HepG2 (cell line): ENCODE measurements around the gene POLR1H. TPM values are rescaled to one million over a fixed set of nuclear protein-coding genes. Genes with fewer than 3 reads are reported as not detected.

Experiments used
- CHD2 ChIP-seq: IDR thresholded peaks from 2 replicates; pipeline ENCODE4 v1.6.1; 2011; ENCODE audit warnings: low read depth, low read length, improper control_type of control experiment
- FLYWCH1 ChIP-seq: sonication (generic); formaldehyde crosslinking; IDR thresholded peaks from 2 replicates; pipeline ENCODE4 v1.8.1; 2023; ENCODE audit warnings: mild to moderate bottlenecking, missing genetic modification reagents
- HOXA3 ChIP-seq: sonication (generic); formaldehyde crosslinking; IDR thresholded peaks from 2 replicates; pipeline ENCODE4 v1.5.0; 2020; ENCODE audit warnings: missing genetic modification reagents
- KLF9 ChIP-seq: IDR thresholded peaks from 2 replicates; pipeline ENCODE4 v1.6.1; 2016; ENCODE audit warnings: low read depth
- MBNL3 ChIP-seq: fragments of 250-450 bp; sonication (Bioruptor Pico); conservative IDR thresholded peaks from 2 replicates; pipeline ENCODE4 v1.8.0; 2022; ENCODE audit warnings: mild to moderate bottlenecking, inconsistent platforms
- MXD4 ChIP-seq: IDR thresholded peaks from 2 replicates; pipeline ENCODE4 v1.6.1; 2016; ENCODE audit warnings: mild to moderate bottlenecking, missing biosample characterization, missing genetic modification reagents
- RXRA ChIP-seq: sonication (generic); formaldehyde crosslinking; IDR thresholded peaks from 2 replicates; pipeline ENCODE4 v1.5.1; 2020; ENCODE audit warnings: missing genetic modification reagents
- TAF1 ChIP-seq: sonication (generic); formaldehyde crosslinking; IDR thresholded peaks from 2 replicates; pipeline ENCODE4 v1.4.0; 2020; ENCODE audit warnings: missing genetic modification reagents
- TAF15 ChIP-seq: fragments of 200-400 bp; formaldehyde crosslinking; IDR thresholded peaks from one replicate; pipeline ENCODE4 v1.6.1; 2018; ENCODE audit warnings: mild to moderate bottlenecking, low read depth, low read length; ENCODE audit not compliant: poor library complexity, severe bottlenecking
- TBL1XR1 ChIP-seq: fragments of 150-350 bp; IDR thresholded peaks from 2 replicates; pipeline ENCODE4 v1.6.1; 2014; ENCODE audit warnings: borderline replicate concordance, low read length; ENCODE audit not compliant: partially characterized antibody
- TEAD3 ChIP-seq: optimal IDR thresholded peaks from 2 replicates; pipeline ENCODE3; 2016; ENCODE audit warnings: borderline replicate concordance
- YEATS4 ChIP-seq: sonication (generic); formaldehyde crosslinking; IDR thresholded peaks from 2 replicates; pipeline ENCODE4 v1.4.0; 2020; ENCODE audit warnings: missing genetic modification reagents, borderline replicate concordance
- polyA plus RNA-seq, 8 experiments: library from polyadenylated mRNA; depleted of rRNA in 3 of 8; stranded (reverse) in 7 of 8; unstranded in 1 of 8; fragments of >200 nt; fragmentation: Illumina TruSeq in 4 of 8; extraction: Trizol in 4 of 8; gene quantifications; 2 replicates each; pipeline versions ENCODE4 v1.2.1 to v1.2.3, GENCODE V29; 2011 to 2016; ENCODE audit warnings: low read depth in 4 of 8, missing spikeins in 1 of 8, mixed read lengths in 1 of 8; ENCODE audit not compliant: insufficient read depth in 1 of 8
- total RNA-seq, 5 experiments: library from RNA; depleted of rRNA; stranded (reverse); fragments of >200 nt; fragmentation: Illumina TruSeq; extraction: Trizol; gene quantifications; 2 replicates each; pipeline ENCODE4 v1.2.3, GENCODE V29; 2016; ENCODE audit warnings: low read depth in 1 of 5
- TF ChIP-seq, protein P1 (sequence below), 2 experiments: fragments of 450-650 bp in 1 of 2; sonication (generic) in 1 of 2; formaldehyde crosslinking in 1 of 2; IDR thresholded peaks; 2 replicates each; pipeline versions ENCODE4 v1.6.1 to v1.8.0; 2016 to 2022; ENCODE audit warnings: antibody characterized with exemption in 1 of 2, mild to moderate bottlenecking in 1 of 2, missing genetic modification reagents in 1 of 2
- TF ChIP-seq, protein P2 (sequence below): sonication (generic); formaldehyde crosslinking; IDR thresholded peaks from 2 replicates; pipeline ENCODE4 v1.8.0; 2022; ENCODE audit warnings: mild to moderate bottlenecking, missing genetic modification reagents, moderate library complexity
- TF ChIP-seq, protein P3 (sequence below): sonication (generic); formaldehyde crosslinking; IDR thresholded peaks from 2 replicates; pipeline ENCODE4 v1.5.1; 2020; ENCODE audit warnings: mild to moderate bottlenecking, missing genetic modification reagents, moderate library complexity
- TF ChIP-seq, protein P4 (sequence below): sonication (generic); formaldehyde crosslinking; IDR thresholded peaks from 2 replicates; pipeline ENCODE4 v1.9.0; 2021; ENCODE audit warnings: missing genetic modification reagents, mild to moderate bottlenecking, borderline replicate concordance

POLR1H gene
- total and polyA plus RNA-seq, 2 of the 13 experiments (the other 11 are each of a cell fraction or from before 2014, with no cell fraction given) = 61.4 to 79.8 TPM

DNA sequence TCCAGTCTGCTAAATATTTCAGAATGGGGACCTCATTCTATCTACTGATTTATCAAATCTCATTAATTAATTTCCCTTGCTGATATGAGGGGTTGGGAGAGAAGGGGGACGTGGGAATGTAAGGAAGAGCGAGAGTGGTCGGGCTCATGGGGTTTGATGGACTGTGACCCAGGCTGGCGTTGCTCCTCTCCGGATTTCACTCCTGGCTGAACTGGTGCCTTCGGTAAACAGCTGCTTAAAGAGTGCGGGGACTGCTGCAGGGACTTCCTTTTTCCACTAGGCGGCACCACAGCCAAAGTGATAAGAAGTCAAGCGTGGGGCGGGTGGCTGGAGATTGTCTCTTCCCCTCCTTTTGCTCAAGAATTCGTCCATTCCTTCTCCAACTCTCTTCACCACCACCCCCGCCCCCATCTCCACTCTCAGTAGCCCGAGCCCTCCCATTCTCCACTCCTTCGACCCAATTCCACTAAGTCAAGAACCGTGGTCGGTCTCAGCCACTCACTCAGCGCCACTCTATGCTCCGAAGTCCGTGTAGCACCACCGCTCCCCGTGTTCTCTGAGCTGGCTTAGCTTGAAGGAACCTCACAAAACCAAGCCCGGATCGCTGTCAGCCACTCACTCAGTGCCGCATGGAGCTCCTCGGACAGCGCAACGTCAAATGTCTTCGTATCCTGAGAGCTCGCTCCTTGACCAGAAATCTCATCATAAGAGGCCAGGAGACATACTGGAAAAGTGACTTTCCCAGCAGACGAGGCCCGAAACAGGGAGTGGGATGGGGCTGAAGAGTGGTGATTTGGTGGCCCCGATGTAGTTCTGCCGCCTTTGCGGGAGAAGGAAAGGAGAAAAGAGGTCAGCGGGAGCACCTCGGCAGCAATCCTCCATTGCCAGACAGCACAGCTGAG is 42.2 kb downstream of the POLR1H start (continued):
- TF ChIP-seq YEATS4 (CRISPR knock-in tag) = peak; percentile 56; the same call in 1 of the 2 replicates
- no peak for TF ChIP-seq TAF15
- TF ChIP-seq, protein P1, sequence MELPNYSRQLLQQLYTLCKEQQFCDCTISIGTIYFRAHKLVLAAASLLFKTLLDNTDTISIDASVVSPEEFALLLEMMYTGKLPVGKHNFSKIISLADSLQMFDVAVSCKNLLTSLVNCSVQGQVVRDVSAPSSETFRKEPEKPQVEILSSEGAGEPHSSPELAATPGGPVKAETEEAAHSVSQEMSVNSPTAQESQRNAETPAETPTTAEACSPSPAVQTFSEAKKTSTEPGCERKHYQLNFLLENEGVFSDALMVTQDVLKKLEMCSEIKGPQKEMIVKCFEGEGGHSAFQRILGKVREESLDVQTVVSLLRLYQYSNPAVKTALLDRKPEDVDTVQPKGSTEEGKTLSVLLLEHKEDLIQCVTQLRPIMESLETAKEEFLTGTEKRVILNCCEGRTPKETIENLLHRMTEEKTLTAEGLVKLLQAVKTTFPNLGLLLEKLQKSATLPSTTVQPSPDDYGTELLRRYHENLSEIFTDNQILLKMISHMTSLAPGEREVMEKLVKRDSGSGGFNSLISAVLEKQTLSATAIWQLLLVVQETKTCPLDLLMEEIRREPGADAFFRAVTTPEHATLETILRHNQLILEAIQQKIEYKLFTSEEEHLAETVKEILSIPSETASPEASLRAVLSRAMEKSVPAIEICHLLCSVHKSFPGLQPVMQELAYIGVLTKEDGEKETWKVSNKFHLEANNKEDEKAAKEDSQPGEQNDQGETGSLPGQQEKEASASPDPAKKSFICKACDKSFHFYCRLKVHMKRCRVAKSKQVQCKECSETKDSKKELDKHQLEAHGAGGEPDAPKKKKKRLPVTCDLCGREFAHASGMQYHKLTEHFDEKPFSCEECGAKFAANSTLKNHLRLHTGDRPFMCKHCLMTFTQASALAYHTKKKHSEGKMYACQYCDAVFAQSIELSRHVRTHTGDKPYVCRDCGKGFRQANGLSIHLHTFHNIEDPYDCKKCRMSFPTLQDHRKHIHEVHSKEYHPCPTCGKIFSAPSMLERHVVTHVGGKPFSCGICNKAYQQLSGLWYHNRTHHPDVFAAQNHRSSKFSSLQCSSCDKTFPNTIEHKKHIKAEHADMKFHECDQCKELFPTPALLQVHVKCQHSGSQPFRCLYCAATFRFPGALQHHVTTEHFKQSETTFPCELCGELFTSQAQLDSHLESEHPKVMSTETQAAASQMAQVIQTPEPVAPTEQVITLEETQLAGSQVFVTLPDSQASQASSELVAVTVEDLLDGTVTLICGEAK (IDR thresholded peaks at IDR 0.05) = no peak
- TF ChIP-seq, protein P1 (CRISPR knock-in tag; IDR thresholded peaks at IDR 0.05) = no peak
- TF ChIP-seq KLF9 = no peak
- TF ChIP-seq MBNL3 = no peak
- TF ChIP-seq TAF1 = no peak
- TF ChIP-seq, protein P2, sequence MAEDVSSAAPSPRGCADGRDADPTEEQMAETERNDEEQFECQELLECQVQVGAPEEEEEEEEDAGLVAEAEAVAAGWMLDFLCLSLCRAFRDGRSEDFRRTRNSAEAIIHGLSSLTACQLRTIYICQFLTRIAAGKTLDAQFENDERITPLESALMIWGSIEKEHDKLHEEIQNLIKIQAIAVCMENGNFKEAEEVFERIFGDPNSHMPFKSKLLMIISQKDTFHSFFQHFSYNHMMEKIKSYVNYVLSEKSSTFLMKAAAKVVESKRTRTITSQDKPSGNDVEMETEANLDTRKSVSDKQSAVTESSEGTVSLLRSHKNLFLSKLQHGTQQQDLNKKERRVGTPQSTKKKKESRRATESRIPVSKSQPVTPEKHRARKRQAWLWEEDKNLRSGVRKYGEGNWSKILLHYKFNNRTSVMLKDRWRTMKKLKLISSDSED = no peak
- peak; percentile 57; the same call in 1 of the 2 replicates for TF ChIP-seq HOXA3 (CRISPR knock-in tag)
- no peak for TF ChIP-seq CHD2
- TF ChIP-seq RXRA = no peak; the same call in 1 of the 2 replicates
- TF ChIP-seq, protein P3, sequence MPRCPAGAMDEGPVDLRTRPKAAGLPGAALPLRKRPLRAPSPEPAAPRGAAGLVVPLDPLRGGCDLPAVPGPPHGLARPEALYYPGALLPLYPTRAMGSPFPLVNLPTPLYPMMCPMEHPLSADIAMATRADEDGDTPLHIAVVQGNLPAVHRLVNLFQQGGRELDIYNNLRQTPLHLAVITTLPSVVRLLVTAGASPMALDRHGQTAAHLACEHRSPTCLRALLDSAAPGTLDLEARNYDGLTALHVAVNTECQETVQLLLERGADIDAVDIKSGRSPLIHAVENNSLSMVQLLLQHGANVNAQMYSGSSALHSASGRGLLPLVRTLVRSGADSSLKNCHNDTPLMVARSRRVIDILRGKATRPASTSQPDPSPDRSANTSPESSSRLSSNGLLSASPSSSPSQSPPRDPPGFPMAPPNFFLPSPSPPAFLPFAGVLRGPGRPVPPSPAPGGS (CRISPR knock-in tag) = no peak; the same call in 1 of the 2 replicates
- peak; percentile 42 for TF ChIP-seq TEAD3 (CRISPR knock-in tag)
- TF ChIP-seq MXD4 (CRISPR knock-in tag) = peak; percentile 63
- TF ChIP-seq, protein P4, sequence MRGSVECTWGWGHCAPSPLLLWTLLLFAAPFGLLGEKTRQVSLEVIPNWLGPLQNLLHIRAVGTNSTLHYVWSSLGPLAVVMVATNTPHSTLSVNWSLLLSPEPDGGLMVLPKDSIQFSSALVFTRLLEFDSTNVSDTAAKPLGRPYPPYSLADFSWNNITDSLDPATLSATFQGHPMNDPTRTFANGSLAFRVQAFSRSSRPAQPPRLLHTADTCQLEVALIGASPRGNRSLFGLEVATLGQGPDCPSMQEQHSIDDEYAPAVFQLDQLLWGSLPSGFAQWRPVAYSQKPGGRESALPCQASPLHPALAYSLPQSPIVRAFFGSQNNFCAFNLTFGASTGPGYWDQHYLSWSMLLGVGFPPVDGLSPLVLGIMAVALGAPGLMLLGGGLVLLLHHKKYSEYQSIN (CRISPR knock-in tag) = no peak
- no peak for TF ChIP-seq FLYWCH1 (CRISPR knock-in tag)
- peak; percentile 25 for TF ChIP-seq TBL1XR1
